ENCODE data around the gene BCAP31.
"Not testable (repeated sequence)": the region's sequence is repeated elsewhere in the genome, so short reads cannot be mapped to it uniquely, and the experiment has no call there.

BCAP31 gene

DNA sequence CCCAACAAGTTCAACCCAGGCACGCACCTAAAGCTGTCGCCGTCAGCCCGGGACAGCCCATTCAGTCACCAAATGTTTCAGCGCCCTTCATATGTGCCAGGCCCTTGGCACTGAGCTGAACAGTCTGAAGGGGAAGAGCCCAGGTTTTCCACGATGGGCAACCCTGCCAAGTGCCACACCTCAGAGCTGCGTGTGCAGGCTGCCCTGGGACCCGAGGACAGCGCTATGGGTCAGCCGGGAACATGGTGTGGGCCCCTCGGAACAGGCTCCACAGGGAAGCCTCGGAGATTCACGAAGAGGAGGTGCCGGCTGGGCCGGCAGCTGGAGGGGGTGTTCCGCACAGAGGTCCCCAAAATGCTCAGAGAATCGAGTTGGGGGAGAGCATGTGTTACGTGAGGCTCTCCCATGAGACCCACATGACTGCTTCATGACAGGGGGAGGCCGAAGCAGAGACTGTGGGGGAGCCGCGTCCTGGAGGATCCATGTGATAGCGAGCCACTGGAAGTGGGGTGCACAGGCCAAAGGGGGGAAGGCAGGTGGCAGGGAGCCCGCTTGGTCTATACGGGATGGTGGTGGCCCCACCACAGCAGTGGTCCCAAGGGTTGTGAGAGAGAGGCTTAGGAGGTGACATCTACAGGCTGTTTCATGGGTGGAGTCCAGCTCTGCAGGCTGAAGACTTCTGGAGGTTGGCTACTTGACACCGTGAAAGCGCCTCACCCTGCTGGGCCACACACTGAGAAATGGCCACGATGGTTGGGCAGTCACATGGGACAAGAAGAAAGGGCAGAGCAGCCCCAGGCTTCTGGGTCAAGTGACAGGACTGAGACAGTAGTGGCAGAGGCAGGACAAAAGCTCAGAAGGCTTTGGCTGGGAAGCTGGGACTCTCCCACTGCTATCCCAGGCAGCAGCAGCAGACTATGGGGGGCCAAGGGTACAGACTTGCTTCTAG, 14.2 kb downstream of the BCAP31 start:
- no peak for DNase-seq (ENCODE audit: low read depth)

DNA sequence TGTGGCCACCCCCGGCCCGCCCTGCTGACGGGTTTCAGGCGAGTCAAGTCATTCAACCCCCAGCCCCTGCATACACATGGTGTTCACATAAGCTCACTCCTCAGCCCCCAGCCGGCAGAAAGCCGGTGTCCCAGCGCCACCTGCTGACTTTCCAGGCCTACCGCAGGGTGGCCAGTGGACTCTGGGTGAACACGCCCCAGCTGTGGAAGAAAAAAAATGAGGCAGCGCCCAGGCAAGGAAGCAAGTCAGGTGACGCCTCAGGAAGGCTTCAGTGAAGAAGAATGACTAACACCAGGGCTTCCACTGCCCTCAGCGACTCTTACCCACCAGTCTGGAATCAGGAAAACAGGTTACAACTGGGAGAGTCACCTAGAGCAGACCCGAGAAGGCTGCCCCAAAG, 15.8 kb downstream of the BCAP31 start:
- DNase-seq (ENCODE audit: low read depth), result no peak

DNA sequence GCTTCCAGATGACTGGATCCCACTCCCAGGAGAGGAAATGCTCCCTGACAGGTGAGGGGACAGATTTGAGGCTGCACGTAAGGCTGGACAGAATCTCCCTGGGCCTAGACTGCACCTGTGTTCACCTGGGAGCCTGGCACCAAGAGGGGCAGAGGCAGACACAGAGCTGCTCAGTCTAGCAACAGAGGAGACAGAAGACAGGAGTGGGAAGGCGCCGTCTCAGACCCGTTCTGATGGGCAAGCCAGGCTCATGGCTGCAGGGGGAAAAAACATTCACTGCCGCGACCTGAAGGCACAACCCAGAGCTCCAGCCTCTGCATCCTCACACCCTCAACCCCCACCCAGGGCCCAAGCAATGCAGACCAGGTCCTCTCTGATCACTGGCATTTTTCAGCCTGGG, 16.8 kb downstream of the BCAP31 start:
- no peak for DNase-seq (ENCODE audit: low read depth)

DNA sequence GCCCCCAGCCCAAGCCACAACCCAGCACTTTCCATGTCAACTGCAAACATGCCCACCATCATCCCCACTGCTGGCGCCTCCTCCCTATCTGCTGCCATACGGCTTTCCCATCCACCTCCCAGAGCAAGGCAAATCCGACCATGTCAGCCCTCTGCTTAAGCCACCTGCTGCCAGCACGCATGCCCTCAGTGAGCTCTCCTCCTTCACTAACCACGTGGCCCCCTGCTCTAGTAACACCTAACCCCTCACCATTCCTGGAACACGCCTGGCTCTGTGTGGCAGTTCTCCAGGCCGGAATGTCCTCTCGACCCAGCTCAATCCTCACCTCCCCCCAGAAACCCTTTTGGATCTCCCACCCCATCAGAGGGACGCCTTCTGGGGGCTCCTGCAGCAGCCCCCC, 17.4 kb downstream of the BCAP31 start:
- no peak for DNase-seq (ENCODE audit: low read depth)

DNA sequence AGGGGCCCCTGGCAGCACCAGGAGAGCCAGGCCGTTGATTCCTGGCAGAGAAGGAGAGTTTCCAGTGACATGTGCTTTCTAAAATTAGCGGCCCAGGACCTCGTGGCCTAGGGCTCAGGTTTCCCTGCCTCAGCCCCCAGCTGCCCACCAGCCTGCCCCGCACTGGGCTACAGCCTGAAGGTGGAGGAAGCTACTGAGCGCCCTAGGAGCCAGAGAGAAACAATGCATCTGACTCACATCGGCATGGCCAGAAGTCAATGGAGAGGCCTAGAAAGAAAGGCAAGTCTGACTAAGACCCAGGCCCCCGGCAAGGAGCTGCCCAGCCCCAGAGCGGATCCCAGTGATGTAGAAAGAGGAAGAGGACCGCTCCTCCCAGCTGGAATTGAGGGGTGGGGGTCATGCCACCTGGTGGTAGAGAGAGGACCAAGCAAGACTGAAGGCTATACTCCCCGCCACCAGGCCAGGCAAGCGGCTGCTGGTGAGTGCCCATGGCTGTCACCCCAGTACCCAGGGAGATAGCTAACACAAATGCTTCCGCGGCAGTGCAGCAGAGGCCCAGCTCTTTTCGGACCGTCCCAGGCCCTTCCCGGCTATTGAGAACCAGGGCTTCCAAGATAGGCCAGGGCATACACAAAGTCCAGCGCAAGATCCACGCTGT, 18.7 kb downstream of the BCAP31 start:
- DNase-seq (ENCODE audit: low read depth), result not testable (repeated sequence)

DNA sequence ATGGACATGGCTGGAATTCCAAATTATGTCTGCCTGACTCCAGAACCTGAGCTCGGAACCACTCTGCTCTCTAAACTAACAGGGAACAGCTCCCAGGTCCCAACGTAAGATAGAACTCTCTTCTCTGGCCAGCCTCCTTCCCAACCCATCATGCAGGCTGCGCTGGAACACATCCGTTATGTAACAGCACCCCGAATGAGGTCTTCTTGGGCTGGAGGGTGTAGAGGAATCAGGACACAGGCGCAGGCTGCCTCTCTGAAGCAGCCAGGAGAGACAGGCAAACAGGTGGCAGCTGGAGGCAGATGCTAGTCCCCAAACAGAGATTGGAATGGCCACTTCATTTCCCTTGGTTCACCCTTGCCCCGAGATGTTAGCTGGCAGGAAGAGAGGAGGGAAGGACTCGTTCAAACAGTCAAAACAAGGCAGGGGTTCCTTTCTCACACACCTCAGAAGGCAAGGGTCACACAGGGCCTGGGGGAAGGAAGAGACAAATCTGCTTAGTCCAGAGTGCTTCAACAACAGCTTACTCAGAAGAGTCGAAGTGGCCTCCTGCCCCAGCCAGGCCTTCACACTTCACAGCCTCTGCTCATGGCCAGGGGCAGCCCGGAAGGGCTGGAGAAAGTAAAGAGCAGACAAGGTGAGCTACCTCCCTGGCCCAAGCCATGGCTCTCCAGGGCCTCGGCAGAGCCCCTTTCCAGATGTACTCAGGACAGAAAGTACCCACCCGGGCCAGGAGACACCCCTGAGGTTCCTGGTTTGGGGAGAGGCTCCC, 19.4 kb downstream of the BCAP31 start:
- not testable (repeated sequence) for DNase-seq (ENCODE audit: low read depth)

DNA sequence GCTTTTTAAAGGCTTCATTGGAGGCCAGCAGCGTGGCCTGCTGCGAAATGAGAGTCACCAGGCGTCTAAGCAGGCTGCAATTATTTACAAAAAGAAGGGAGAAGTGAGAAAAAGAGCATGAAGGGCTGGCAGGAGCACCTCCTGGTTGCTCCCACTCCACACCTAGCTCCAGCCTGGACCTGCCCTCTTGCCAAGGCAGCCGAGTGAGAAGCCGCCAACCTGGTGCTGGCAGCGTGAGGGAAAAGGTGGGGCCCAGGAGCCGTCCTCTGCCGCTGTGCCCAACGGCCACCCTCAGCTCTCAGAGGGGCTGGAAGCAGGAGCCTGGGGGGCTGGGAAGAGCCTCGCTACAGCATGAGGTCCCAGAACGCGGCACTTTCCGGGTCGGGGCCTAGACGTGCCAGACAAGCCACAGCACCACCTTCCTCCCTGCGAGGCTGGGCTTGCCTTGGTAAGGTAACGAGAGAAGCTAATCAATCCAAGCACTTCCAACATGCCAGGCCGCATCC, 20.1 kb downstream of the BCAP31 start:
- no peak for DNase-seq (ENCODE audit: low read depth)

DNA sequence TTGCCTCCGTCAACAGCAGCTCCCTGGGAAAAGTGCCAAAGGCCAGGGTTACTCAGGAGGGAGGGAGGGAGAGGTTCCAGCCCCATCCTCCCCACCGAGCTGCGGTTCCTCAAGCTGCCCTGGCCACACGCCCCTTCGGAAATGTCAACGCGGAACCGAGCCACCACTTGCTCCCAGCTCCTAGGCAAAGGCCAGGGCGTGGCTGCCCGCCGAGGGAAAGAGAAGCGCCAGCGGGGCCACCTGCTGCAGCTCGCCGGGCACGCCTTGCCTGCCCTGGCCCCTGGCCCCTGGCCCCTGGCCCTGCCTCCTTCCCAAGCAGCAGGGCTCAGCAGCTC, 21.2 kb downstream of the BCAP31 start:
- no peak for DNase-seq (ENCODE audit: low read depth)

DNA sequence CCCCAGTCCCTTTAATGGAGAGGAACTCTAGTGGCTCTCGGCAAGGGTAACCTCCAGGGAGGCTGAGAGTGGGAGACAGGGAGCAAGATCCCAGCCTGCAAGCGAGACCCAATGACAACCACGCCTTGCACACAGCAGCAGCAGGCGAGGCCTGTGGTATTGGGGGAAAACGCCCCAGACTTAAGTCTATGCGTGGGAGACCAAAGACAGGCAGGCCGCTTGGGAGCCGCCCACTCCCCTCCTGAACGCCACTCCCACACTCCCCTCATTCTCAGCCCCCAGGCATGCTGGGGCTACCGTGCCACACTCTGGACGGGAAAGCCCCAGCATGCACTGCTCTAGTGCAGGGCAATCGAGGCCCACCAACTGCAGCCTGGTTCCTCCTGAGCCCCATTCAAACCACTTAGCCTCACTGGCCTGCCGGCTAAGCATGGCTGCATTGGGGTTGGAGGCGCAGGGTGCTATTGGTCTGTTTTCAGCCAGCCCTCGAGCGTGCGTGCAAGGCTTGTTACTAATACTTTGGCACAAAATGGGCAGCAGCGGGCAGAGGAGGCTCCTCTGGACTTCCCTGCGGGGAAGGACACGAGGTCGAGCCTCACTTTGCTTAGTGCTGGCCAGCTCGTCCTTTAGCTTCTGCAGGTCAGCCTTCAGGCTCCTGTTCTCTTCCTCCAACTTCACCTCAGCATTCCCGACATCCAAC, 21.7 kb downstream of the BCAP31 start:
- no peak for DNase-seq (ENCODE audit: low read depth)

DNA sequence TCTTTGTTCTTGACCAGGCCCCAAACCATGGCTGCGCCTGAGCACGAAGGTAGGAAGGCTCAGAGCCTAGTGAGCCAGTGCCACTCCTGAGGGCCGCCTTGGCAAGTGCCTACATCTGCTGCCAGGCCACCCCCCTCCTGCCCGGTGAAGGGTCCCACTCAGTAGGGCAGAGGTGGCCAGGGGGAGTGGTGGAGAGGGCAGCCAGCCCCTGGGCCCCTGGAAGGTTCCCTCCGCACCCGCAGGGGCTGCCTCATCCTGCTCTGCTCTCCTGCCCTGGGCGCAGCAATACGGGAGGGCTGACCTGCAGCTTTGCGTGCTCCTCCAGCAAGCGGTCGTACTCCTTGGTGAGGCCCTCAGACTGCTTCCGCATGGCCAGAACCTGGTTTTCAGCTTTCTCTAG, 22.5 kb downstream of the BCAP31 start:
- no peak for DNase-seq (ENCODE audit: low read depth)

DNA sequence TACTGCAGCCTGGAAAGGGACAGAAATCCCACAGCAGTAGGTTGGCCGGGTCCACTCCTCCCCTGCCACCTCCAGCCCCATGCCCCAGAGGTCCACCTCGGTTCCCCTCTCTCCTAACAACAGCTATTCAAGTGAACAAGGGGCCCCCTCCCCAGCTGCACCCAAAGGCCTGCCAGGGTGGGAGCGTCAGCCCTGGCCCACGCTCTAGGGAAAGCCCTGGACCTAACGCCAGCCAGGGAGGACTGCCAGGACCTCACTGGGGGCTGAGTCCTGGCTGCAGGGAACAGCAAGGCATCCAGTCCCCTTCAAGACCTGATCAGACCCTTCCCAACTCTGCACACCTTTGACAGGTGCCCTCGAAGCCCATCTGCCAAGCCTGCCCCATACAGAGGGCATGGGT, 23.2 kb downstream of the BCAP31 start:
- no peak for DNase-seq (ENCODE audit: low read depth)

DNA sequence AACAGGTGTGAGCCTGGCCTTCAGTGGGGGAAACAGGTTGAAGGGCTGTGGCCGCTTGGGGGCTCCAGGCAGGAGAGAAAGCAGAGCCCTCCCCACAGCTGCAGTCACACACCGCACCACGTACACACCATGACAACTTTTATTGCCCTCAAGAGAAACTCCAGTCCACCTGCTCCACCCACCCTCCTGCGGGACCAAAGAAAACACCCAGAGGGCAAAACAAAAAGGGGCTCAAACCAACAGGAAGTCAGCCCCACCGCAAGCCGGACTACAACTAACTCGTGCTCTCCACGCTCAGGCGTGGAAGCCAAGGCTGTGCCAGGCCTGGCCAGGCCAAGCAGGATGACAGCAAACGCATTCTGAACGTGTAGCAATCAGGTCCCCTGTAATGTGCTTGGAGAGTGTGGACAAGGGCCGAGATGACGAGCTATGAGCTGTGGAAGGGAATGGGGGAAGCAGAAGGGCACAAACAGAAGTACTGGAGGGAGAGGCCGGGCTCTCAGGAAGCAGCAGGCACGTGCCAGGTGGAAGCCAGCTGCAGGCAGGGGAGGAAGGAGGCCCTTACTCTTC, 23.7 kb downstream of the BCAP31 start:
- DNase-seq (ENCODE audit: low read depth), result no peak

DNA sequence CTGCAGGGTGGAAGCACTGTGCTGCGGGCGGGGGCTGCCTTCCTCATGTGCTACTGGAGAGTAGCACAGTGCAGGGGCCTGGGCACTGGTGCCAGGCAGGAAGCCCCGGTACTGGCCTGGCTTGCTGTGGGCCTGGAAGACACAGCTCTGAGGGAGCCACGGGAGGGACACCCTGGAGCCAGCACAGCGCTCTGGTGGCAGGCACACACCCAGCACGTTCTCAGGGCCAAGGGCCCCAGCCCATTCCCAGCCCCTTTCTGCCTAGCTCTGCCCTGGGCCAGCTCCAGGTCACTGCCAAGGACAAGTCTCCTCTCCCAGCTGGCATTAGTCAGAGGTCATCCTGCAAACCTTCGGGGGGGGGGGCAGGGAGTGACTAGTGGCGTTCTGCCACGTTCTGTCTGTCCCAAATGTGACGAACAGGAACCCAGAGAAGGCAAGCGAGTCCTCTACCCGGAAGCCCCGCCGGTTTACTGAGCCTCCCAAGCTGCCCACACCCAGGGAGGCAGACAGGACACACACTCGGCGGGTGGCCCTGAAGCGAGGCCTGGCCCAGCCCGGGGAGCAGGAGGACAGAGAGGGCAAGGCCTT, 24.3 kb downstream of the BCAP31 start:
- DNase-seq (ENCODE audit: low read depth), result not testable (repeated sequence)

DNA sequence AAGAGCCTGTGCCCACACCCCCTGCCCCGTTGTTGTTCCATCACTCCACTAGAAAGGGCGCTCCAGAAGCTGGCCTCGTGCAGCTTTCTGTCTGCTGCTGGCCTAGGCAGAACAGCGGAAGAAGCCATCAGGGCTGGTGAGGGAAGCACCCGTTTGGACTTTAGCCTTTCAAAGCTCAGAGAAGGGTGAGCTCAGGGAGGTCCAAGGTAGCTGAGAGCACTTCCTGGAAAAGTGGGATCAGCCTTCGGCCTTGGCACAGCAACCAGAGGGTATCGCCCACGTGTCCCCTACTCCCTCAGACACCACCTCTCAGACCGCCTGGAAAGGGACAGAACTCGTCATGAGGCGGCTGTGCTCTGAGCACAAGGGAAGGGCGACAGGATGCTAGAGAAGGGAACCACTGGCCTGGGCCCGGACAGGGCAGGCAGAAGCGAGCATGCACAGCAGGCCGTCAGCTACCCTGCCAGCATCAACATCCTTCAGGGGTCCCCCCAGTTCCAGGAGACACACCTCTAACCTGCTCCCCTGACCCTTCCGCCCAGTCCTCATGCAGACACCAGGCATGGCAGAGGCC, 24.9 kb downstream of the BCAP31 start:
- DNase-seq (ENCODE audit: low read depth), result not testable (repeated sequence)

DNA sequence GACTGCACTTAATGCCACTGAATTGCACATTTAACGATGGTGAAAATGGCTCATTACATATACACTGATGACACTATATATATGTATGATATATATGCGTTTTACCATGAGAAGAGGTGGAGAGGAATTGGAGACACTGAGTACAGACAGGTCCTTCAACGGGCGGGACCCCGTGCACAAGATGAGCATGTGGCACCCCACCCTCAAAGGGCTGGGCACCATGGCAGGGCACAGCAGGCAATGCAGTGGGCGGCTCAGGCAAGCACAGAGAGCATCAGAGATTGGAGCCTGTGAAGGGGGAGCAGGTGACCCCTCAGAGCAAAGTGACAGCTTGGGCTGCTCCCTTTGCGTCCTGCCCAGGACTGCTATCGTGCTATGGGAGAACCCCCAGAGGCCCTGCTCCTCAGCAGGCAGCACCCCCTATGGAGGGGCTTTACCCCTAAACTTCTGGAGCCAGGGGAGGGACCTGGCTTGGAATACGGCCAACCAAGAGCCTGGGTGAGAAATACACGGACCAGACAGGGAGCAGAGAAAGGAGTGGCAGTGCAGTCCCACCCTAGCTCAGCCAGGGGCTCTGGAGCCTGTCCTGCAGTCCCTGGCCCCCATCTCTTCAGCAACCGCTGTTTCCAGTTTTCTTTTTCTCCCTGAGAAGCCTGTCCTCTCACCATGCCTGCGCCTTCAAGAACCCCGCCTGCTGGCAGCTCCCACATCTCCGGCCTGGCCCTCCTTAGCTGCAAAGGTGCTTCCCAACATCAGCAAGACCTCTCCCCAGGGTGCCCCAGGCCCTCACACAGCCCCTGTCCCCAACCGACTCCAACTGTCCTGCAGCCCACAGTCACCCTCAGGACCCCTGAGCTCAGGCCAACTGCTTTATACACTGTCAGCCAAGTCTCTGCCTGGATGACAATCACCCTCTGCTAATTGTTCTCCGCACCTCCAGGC, 26.0 kb downstream of the BCAP31 start:
- no peak for DNase-seq (ENCODE audit: low read depth)

DNA sequence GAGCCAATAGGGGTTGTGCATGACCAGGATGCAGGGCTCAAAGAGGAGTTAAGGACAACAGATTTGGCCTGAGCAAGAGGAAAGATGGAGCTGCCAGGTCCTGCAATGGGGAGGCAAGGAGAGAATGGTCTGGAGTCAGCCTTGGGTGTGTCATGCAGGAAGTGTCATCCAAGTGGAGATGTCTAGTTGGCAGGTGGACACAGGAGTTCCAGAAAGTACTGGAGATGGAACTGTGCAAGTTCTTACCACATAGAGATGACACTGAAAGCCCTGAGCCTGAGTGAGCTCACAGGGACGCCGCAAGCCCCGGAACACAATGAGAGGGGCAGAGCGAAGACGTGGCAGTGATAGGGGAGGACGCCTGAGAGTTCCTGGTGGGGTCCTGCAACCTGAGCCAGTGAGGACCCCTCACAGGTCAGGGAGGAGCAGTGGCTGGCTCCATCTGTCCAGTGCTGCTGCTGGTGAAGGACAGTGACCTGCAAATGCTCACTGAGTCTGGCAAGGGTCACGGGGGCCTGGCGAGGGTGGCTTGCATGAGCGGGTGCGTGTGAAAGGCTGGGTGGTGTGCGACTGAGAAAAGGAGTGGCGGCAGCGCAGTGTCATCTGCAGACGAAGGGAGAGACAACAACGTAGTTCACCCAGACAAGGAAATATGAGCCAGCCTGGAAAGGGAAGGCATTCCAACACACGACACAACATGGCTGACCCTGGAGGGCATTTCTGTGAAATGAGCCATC, 27.0 kb downstream of the BCAP31 start:
- not testable (repeated sequence) for DNase-seq (ENCODE audit: low read depth)

DNA sequence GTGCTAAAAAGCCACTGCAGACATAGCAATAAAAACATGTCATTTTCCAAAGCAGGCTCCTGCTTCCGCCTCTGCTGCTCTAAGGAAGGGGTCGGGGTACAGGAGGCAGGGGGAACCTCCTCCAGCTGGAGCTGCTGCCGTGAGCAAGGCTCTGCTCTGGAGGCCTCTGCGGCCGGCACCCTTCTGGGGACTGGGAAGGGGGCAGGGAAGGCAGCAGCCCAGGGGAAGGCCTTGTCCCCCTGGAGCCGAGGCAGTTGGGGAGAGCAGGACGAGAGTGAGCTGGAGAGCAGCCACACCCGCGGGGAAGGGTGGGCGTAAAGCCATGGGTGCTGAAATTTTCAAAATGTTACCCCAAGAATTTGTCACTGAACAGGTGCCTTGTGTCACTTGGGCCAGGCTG, 27.6 kb downstream of the BCAP31 start:
- DNase-seq (ENCODE audit: low read depth), result not testable (repeated sequence)

DNA sequence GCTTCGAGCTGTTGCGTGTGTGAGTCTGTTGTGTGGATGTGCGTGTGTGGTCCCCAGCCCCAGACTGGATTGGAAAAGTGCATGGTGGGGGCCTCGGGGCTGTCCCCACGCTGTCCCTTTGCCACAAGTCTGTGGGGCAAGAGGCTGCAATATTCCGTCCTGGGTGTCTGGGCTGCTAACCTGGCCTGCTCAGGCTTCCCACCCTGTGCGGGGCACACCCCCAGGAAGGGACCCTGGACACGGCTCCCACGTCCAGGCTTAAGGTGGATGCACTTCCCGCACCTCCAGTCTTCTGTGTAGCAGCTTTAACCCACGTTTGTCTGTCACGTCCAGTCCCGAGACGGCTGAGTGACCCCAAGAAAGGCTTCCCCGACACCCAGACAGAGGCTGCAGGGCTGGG, 28.1 kb downstream of the BCAP31 start:
- no peak for DNase-seq (ENCODE audit: low read depth)

DNA sequence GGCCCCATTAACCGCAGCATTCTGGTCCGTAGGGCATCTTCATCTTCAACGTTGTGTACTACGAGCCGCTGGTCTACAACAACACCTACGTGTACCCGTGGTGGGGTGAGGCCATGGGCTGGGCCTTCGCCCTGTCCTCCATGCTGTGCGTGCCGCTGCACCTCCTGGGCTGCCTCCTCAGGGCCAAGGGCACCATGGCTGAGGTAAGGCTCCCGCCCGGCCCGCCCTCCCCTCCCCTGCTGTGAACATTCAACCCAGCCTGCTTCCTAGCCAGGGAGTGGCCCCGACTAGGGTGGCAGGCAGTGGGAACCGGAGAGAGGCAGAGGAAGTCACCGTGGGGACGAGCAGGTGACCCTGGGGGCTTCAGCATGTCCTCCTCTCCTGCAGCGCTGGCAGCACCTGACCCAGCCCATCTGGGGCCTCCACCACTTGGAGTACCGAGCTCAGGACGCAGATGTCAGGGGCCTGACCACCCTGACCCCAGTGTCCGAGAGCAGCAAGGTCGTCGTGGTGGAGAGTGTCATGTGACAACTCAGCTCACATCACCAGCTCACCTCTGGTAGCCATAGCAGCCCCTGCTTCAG, 29.4 kb downstream of the BCAP31 start:
- DNase-seq (ENCODE audit: low read depth), result no peak

Measured in stimulated activated CD8-positive, alpha-beta memory T cell treated with anti-CD3 and anti-CD28 coated beads, Interleukin-12 subunit alpha, Interleukin-12 subunit beta, amount 100 ng/mL, for 4 hours (primary cell).